HG02981 (cell line): ENCODE results near the gene KIAA1614.

Experiments used
- ATAC-seq: cut with Tn5 transposase; IDR thresholded peaks from one replicate; pipeline ENCODE4 v1.9.1; 2021; ENCODE audit warnings: mild to moderate bottlenecking, moderate library complexity; ENCODE audit not compliant: unreplicated experiment

Gene KIAA1614, protein sequence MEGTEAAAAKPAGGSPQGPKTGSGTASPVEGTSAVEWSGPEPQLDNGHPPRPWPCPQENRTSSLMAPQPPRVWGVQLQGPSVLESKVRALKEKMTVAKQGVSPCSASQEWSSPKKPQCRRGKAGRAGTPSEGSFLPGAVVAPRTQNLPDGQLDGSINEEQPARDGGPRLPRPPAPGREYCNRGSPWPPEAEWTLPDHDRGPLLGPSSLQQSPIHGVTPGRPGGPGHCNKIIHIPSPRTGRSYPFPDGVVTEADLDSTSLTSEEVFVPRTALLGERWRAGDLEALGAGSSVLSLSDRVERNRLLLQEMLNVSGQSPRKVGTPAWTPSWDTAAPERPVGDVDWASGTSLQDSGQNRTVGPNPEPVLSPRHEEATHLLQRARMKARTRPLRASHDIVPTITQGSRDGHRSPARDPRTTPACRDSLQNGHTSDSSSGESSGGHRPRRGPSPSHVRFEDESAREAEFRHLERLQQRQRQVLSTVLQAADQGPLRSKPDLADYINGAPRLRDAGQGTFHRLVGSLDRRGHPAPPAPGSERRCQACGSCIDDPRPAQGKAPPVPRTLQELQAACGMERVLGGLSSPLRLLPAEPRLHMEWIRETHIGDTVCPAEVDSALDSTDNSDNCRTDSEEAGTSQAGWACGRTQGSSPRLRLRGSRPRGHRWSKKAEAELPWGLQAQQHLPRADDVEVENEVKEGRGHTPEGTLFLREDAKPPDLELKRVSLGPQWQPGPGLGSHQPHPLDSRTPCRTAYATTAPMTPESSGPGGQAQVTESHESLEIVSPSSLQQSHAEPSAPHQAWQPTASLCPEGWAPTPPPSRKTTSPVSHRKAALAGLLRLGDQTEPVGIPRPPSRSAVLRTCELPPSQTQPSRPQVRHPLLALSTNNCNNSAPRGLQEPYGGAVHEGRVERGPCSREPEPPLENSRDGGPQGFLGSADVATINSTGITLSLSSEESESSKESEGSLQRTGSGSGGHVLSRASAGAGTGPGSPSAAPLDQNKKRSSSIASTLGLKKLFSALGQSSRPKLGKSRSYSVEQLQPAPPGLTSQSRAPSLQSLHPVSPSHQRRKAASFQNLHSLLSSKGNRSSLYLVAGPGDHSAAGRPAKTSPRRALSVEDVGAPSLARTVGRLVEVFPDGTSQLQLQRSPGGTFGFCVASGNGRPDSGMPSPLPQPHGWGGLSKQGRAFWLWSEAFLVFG

DNA sequence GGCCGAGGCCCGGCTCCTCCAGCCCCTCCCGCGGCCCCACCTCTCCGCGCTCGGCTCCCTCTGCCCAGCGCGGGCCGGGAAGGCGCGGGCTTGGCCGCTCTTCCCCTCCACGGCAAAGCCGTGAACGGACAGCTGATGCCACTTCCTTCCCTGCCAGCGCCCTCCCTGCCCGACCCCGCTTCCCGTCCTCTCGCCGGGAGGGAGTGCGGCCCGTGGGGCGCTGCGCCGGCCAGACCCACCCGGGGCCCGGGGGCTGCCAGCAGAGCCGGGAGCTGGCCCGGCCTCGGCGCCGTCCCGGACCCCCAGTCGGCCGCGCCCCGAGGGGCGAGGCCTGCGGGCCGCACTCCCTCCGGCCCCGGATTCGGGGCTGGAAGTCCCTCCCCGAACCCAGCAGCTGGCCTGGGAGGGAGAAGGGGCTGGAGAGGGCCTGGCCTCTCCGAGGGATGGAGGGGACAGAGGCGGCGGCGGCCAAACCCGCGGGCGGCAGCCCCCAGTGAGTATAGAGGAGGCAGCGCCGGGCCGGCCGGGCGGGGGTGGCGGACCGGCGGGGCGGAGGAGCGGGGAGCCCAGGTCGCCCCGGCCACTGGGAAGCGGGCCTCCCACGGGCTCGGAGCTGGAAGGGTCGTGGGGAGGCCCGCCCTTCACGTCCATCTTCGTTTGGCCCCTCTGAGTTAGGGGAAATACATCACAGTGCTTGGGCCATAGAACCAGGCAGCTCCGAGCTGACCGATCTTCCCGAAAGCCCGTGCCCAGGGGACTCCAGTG lies at the start of gene KIAA1614:
Gene KIAA1614, plus strand, starts transcription at position 97 of the 765 bp plus-strand sequence. Its CDS starts 347 bp downstream, at position 444.
- no peak for ATAC-seq

DNA sequence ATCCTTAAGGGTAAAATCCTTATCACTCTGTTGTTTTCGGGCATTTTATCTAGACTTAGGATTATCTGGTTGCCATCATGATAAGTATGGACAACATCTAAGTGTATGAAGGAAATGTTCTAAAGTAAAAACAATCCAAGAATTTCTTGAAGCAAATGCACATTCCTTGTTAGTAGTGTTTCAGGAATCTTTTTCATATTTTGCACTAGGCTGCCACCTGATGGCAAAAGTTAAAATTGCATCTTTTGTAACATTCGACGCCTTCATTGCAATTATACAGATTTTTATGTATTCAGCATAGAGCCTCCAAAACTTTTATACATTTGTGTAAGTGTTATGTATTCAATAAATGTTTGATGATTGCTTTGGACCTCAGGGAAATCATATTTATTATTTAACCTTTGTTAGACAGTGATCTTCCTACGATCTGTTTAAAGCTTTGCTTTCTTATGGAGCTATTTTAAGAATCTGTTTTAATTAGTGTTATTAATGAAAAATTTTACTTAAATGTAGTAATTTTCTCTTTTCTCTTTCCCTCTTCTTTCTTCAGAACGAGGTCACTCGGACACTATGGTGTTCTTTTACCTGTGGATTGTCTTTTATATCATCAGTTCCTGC lies 49.4 kb upstream of the KIAA1614 start:
- no peak for ATAC-seq

DNA sequence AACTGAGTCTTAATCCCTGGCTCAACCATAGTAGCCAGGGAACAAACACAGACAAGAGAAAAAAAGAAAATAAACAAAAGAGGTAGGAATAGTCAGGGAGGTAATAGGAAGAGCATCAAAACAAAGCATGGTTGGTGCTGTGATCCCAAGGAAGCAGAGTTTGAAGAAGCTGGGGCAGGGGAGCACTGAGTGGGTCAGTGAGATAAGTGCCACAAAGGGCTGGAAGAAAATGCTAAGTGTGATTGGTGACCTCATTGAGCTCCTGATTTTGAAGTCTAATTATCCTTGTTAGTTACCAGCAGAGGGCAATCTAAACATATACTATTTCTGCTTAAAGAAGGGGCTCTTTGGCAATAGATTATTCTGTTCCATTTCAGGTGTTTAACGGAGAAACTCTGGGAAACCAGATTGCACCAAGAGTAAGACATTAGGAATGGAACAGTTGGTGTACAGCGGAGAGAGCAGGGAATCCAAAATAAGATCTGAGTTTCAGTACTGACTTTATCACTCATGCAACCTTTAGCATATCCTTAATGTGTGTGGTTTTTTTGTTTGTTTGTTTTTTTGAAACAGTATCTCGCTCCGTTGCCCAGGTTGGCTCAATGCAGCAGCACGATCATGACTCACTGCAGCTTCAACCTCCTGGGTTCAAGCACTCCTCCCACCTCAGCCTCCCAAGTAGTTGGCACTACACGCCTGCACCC lies 30.7 kb upstream of the KIAA1614 start:
- ATAC-seq = no peak

DNA sequence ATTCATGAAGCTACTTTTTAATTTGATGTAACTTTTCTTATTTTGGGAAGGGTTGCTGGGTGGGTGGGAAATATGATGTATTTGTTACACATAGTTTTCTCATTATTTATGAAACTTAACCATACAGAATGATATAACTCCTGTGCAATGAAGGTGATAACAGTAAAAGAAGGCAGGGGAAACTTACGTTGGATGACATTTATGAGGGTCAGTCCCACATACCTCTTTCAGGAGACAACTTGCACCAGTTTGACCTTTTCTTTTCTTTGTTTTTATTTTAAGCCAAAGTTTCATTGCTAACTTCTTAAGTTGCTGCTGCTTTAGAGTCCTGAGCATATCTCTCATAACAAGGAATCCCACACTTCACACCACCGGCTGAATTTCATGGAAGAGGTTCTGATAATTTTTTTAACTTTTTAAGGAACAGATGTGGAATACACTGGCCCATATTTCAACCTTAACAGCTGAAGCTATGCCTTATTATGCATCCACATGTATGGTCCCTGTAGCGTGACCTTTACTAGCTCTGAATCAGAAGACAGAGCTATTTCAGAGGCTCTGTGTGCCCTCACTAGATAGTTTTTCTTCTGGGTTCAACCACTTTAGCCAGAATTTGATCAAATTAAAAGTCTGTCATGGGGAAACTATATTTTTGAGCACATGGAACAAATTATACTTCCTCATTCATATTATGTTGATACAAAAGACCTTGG lies 28.0 kb upstream of the KIAA1614 start:
- ATAC-seq = no peak

DNA sequence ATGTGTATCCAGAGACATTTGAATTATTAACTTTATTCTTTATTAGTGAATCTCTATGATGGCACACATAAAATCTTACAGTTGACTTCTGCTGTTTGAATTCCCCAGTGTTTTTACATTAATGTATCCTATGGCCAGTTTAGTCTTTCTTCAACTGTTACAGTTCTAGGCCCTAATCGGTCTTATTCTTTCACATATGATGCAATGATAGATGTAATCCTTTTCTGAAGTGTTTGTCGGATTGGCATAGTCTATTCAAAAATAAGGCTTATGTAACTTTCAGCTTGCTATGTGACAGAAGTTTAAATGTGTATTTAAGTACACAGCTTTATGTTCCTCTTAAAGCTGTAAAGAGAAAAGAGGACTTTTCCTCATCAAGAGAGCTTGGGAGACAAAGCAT lies 26.4 kb upstream of the KIAA1614 start:
- no peak for ATAC-seq

DNA sequence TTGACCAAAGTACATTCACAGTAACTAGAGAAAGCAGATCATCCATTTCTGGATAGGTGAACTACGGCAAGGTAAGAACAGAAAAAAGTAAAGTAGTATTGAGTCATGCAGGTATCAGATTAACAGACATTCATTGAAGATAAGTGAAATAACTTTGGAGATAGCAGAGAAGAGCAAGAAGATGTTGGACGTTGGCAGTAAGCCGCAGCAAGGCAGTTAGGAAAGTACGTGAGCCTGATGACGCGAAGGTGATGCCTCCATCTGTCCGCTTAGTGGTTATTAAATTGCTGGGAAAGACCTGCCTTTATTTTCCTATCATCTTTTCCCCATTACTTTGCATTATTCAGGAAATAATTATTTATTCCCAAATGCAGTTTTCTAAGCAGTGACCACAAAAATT lies 24.9 kb upstream of the KIAA1614 start:
- no peak for ATAC-seq

DNA sequence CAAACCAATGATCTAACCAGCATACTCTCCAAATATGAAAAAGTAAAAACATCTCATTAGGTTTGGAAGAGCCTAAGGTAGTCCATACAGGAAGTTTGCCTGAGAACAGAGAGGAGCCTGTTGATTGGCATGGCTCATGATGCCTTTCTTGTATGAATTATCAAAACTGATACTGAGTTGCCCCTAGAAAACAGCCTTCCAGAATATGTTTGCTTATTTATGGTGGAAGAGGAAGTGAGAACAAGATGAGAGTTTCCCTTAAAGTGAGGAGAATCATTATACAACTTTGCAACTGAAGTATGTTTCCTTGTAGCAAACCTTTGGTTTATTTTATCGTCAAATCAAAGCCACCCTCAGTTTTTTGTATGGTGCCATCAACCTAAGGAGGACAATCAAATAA lies 23.8 kb upstream of the KIAA1614 start:
- peak; percentile 85 for ATAC-seq

DNA sequence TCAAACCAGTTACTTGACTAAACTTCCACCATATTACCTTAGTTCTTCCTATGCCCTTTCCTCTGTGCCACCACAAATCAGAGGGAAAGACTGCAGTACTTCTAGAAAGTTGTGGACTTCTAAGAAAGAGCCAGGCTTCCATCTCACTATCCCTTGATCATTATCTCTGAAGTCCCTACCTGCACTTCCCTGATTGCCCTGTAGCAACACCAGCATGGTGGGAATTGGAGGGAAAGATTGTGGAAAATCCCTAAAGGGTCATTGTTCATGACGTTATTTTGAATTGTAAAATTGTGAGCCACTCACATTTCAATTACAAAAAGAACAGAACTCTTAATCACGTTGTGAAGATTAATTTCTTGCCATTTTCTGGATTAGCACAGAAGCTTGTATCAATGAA lies 23.4 kb upstream of the KIAA1614 start:
- ATAC-seq = no peak

DNA sequence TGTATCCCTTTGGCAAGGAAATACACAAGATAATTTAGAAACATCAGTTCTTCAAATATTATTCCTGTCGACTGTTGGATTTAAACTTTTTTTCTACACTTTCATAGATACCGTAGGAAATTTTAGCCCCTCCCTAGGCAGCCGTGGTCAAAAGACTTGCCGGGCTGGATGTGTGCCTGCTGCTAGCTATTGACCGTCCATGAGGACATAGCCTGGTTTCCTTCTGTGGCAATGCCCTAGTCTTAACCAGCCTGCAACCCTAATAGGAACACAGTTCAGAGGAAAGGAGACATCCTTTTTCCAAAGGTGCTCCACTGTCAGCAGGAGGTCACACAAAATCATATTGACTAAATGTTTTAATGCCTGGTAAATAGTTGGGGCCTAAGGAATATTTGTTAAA lies 20.4 kb upstream of the KIAA1614 start:
- ATAC-seq = no peak

DNA sequence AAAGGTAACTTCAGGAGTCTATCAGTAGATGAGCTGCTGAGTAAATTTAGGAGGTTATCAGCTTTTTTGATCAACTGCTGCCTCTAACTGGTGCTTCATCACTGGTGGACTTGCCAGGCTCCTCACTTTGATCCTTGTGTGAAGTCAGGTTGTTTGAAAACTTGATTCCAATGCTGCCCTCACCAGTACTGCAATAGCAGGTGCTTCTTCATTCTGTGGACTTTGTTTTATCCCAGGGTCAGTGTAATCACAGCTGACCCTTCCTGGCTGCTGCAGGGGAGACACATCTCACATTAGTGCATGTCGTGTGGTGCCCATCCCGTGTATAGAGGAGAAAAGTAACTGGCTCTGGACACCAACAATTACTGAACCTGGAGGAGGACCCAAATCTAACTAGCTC lies 20.0 kb upstream of the KIAA1614 start:
- no peak for ATAC-seq

DNA sequence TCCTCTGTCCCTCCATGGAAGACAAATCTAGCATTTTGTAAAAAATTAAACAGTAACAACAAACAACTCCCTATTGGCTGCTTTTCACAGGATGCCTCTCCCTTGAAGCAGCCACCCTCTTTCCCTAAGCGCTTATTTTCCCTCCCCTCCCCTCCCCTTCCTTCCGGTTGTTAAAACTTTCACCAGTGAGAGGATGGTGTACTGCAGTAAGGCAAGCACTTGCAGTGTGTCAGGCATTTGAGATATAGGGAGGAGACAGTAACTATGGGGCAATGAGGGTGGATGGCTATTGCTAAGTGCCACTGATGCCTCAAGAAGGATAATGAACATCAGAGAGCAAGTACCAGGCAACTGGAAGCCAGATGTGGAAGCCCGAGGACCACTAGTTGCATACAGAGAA lies 19.1 kb upstream of the KIAA1614 start:
- no peak for ATAC-seq

DNA sequence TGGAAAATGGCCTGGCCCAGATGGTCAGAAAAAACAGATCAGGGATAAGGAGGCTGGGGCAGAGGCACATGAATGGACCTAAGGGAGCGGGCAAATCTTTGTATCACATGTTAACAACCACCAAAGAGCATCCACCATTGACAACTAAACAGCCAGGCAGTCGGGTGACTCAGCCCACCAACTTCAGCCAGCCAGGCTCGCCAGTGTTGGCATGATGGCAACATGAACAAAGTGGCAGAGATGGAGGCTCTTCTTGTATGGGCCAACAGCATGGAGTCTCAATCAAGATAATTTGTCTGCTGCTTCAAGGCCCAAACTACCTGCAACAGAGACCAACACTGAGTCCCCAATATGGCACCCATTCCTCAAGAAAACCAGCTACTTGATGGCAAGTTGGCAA lies 16.5 kb upstream of the KIAA1614 start:
- no peak for ATAC-seq

DNA sequence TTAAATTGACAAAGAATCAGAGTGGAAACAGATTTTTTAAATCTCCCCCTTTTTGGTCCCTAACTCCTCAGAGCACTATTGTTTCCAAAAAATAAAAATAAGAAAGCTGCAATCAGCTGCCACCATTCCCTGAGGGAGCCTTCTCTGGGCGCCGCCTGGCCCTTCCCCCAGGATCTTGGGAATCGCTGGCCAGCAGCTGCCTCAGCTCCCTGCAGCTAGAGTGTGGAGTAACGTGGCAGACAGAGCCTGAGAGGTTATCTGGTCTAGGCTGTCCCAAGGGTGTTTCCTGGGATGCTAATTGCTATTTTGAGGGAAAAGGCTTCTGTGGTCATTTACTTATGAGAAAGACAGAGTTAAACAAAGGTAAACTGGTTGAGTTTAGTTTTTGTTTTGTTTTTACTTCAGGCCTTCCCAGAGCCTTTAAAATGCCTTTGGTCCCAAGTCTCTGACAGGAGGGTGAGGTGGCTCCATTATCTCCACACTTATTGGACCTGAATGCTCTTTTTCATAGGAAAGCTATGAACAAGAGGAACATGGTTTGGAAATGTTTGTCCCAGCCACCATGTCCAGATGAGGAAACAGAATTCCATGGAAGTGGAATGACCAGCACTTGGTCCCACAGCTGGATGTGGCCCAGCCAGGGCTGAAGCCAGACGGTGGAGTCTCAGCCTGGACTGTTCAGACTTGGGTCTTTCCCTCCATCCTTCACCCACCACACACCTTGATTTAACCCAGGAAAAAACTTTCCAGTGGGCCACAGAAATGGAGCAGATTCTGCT lies 14.1 kb upstream of the KIAA1614 start:
- no peak for ATAC-seq

DNA sequence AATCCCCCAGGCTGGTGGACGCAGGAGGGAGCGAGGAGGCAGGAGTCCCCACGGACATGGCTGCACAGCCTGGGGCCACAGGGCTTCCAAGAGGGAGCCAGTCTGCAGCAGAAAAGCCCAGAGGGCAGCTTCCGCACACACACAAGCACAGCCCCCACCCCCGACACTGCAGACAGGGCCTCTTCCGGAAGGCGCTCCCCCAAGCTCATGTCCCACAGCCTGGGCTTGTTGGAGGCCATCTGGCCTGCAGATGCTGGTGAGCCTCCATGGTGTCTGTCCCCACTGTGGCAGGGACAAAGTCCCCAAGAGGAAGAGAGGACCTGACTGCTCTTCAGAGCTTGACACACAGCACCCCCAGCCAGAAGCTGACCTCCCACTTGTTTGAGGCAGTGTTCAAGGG lies 13.4 kb upstream of the KIAA1614 start:
- no peak for ATAC-seq

DNA sequence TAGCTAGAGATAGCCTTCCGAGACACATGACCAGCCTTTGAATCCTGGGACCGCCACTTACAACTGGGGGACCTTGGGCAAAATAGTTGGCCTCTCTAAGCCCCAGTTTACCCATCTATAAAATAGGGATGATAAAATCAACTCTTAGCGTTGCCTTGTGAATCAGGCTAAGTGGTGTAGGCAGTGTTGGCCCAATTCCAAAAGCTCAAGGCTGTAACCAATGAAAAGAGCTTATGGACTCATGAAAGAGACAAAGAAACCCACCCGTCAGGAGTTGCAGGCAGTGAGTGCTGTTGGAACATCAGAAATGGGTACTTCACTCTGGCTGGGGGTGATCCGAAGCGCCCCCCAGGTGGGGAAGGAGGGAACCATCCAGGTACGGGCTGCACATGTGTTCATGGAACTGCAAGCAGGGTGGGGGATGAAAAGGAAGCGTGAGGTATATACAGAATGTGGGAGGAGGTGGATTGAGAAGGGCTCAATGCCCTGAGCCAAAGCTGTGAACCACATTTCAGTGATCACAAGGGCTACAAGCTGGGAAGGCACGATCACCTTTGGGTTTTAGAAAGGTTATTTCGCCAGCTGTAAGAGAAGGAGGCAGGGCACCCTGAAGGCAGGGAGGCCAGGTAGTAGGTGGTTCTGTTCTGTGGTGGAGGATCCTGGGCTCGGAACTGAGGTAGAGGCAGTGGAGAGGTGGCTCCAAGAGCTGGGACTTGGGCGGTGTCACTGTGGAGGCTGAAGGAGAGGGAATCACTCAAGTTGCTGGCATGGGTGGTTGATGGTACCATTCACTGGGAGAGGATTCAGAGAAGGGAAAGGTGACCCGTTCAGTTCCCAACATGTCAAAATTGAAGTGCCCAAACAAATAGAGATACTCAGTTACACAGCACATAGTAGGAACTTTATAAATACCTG lies 11.4 kb upstream of the KIAA1614 start:
- no peak for ATAC-seq

DNA sequence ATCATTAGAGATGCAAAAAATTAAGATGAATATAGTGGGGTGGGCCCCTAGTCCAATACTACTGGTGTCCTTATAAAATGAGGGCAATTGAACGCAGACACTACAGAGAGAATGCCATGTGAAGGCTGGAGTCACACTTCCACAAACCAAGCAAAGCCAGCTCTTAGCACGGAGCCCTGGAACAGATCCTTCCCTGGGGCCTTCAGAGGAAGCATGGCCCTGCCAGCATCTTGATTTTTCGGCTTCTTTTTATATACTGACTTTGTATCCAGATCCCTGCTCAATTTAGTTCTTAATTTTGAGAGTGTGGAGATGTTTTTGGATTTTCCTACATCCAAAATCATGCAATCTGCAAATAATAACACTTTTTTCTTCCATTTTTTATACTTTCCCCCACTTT lies 10.2 kb upstream of the KIAA1614 start:
- ATAC-seq = no peak

DNA sequence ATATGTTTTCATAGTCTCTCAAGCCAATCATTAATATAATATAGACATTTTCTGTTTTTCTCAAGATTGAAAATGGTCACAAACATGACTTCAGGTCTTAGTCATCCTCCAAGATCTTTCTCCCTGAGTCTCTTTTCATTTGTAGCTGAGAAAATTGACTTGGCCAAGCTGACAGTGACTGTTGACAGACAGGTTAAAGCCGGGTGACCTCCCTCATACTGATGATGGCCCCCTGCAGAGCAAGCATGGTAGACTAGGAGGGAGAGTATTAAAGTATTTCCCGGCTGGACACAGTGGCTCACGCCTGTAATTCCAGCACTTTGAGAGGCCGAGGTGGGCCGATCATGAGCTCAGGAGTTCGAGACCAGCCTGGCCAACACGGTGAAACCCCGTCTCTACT lies 6.8 kb upstream of the KIAA1614 start:
- ATAC-seq = no peak
